GM19455 (cell line): ENCODE measurements around the gene PARVB.

Source experiments
- ATAC-seq: cut with Tn5 transposase; IDR thresholded peaks from one replicate; pipeline ENCODE4 v1.9.1; 2021; ENCODE audit not compliant: unreplicated experiment

Gene PARVB

DNA sequence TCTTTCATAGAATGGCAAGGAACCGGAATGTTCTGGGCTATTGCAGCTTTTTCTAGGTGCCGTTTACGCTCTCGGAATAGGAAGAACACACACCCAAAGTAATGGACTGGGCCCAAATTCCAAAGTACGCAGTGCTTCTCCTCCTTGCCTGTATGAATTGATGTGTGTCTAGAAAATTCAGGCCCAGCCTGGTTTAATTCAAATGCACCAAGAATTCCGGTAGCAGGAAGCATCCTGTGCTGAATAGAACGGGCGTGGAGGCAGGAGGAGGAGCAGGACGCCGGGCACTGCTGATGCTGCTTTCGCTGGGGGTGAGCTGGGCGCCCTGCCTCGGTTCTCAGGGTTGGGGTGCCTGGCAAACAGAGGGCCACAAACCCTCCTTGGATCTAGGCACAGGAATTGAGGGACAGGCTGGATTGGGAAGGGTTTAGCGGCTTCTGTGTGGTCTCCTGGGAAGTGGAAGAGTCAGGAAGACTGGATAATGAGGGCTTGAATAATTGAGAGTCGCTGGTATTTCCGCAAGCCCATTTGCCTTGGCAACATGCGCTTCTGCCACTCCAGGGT, 2.0 kb downstream of the PARVB start:
- no peak for ATAC-seq

DNA sequence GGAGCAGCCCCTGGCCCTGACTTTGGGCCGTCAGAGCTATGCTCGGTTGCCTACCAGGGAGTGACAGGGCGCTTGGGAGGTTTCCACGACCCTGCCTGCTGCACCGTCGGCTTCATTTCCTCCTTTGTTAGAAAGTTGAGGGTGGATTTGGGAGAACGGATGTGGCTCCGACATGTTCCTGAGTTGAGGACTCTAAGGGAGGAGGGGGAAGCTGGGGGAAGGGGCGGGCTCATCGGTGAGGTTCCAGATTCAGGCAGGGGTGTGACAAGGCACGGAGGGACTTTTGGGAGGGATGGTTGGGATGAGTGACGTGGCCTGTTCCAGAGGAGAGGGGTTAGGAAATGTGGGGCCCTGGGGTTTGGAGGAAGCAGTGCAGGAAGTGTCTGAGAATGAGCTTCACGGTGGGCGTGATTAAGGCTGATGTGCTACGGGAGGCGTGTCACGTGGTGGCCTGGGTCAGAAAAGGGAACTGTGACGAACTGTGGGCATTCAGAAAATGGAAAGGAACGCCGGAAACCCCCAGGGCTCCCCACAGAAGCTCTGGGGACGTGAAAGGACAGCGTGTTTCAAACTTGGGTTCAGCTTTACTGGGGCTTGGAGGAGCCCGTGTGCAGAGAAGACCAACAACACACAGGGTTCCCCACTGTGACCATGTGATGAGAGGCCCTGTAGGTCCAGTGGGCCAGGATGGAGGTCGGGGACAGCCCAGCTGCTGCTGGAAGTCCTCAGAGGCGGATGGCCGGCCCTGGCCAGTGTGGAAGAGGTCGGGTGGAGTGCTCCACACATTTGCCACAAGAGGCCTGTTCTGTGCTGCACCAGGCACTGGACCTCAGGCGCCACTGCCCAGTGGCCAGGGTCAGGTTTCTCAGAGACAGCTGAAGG, 2.8 kb downstream of the PARVB start:
- ATAC-seq: peak; percentile 50

DNA sequence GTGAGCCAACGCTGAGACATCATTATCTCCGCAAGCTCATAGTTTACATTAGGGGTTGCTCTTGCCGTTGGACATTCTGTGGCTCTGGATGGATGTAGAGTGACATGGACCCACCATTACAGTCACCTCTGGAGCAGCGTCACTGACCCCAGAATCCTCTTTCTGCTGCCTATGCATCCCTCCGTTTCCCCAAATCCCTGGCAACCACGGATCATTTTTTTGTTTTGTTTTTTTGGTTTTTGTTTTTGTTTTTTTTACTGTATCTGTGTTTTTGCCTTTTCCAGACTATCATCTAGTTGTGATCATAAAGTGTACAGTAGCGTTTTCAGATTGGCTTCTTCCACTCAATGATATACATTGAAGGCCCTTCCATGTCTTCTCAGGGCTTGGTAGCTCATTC, 4.0 kb downstream of the PARVB start:
- ATAC-seq: no peak

DNA sequence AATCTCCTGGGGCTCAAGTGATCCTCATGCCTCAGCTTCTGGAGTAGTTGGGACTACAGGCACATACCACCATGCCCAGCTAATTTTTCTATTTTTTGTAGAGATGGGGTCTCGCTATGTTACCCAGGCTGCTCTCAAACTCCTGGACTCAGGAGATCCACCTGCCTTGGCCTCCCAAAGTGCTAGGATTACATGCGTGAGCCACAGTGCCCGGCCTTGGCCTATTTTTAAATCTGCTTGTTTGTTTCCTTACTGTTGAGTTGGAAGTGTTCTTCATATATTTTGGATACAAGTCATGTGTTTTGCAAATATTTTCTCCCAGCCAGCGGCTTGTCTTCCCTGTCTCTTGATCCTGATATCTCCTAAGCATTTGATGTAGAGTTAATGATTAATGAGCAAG, 5.0 kb downstream of the PARVB start:
- no peak for ATAC-seq

DNA sequence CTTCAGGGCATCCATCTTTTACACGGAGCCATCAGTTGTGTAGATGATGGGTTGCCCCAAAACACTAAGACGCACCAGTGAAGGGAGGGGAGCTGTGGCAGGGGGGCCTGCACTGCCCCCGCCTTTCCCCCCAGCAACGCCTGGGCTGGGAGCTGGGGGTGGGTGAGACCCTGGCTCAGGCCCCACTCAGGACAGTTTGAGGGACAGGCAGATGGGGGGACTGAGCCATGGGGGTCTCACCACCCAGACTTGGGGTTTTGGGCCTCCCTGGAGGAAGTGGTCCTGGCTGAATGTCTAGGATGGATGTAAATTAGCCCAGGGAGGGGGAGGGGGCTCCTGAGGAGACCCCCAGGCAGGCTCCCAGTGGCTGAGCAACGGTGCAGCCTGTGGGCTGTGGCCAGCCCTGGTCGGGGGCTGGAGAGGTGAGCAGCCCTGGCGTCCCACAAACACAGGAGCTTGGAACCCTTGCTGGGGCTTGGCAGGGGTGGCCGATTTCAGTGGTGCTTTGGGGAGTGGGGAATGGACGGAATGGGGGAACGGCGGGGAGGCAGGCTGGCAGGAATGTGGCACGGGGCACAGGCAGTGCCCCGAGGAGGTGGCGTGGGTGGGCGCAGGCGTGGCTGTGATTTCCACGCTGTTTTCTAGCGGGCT, 6.1 kb downstream of the PARVB start:
- ATAC-seq: no peak

DNA sequence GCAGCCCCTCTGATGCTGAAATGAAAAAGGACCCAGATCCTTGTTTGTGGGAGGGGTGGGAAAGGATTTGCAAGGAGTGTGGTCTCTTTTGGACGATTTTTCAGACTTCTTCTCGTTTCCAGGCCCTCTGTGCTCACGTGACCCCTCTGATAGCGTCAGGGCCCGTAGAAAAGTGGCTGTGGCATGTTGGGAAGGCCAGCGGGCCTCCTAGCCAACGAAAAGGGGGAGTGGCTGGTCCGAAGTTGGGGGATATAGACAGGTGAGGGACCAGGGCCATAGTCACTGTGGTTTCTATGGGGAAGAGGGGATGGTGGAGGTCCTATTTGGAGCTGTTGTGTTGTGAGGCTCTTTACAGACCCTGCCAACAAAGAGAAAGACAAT, 6.6 kb downstream of the PARVB start:
- no peak for ATAC-seq

DNA sequence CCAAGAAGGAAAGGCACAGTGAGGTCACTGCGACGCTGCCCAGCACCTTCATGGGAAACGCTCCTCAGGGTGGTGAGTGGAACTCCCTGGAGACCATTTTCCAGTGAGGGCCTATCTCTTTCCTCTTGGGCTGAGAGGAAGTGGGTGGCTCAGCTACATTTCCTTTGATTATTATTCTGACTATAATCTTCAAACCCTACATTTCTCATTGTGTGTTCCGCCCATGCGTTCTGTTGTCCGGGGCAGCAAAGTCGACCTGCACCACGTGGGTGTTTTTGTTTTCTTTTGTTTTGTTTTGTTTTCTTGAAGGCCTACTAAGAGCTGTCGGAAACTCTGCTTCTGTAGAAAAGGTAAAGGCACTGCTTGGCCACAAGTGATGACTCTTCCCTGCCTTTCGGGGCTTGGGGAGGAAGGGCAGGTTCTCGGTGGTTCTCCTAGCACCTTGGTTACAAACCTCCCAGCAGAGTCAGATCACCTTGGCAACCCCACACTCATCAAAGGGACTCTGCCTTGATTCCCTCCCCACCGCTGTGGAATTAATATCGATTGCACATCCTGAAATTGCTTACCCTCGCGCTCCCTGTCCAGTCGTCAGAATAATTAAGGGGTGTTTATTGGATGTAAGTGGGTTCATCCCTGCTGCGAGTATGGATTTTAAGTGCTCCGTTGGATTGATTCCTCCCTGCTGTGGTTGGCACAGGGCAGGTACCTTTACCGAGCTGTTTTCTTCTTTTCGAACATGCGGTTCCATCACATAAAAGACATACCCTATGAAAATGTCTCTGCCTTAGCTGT, 7.3 kb downstream of the PARVB start:
- no peak for ATAC-seq

DNA sequence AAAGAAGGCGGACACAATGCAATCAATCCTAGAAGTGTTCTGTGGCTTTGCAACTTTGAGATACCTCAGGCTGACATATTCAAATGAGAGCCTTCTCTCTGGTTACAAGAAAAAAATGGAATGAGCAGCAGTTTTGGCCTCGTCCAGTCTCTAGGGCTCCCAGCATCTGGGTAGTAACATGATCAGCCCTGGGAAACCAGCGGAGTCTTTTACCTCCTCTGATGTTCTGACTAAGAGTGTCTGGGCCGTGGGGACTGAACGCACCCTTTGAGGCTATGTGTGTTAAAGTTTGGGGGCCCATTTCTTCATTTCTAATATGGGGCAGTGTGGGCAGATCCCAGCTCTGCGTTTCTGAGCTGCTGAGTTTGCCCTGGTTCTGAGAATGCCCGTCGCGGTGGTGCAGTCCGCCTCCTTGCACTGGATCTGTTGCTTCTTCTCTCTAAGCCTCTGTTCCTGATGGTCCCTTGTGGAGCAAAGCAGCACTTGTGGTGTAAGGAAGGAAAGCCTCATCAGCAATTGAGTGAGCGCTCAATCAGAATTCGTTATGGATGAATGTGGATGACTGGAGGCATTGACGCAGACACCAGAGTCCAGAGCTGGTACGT, 8.1 kb downstream of the PARVB start:
- no peak for ATAC-seq

DNA sequence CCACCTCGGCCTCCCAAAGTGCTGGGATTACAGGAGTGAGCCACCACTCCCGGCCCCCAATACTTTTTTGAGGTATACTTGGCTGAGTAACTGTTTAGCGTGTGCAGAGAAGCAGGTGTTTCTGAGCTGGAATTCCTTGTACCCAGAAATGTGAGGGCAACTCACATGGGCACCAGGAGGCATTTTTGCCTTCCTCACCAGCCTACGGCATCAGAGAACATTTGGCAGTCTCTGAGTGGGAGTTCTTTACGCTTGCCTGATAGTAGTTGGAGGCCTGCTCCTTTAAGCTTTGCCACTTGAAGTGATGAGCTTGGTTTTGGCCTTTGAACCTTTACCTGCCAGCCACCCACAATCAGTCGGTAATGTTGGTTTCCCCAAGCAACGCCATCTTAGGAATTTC, 9.2 kb downstream of the PARVB start:
- ATAC-seq: no peak

DNA sequence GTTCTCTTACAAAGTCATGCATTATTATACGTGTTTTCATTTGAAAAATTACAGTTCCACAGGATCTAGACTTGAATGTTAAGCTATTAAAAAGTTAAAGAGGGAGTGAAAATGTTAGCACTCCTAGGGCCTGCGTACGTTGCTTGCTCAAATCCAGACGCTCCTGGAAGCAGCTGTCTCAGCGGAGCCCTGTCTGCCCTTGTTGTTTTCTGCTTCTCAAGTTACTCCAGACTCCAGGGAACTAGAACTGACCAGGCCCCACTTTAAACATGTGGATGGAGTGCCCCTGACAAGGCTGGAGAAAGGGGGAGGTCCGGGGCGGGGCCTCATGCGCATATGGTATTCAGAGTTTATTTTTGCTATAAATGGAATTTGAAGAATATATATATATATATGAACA, 9.6 kb downstream of the PARVB start:
- no peak for ATAC-seq

DNA sequence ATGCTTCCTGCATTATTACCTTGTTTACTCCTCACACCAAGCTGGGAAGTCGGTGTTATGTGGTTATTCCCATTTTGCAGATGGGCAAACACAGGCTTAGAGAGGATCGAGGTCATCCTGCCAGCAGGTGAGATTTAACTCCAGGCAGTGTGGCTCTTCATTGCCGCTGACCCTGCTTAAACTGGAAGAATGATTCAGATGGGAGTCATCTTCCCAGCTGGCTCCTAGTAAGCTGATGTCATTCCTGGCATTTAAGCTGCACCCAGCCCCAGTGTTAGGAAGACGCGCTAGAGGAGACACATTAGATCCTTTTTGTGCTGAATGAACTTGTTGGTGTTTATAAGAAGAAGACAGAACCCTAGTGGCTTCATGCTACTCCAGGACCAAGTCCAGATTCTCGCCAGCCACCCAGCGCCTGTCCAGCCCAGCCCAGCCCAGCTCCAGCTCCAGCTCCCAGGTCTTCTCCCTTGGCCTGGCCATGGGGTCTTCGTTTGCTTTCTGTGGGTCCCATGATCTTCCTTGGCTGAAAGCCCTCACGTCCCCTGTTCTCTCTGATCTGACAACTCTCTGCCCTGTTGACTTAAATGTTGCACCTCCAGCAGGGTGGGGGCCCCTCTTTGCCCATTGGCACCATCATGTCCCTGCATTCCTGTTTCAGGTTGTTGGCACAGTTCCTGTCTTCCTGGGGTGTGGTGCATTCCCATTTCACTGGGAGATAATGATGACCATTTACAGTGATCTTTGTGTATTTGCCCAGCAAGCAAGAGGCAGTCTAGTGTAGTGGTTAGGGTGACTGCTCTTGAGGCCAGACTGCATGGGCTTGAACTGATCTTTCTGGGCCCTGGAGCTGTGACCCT, 13.6 kb downstream of the PARVB start:
- no peak for ATAC-seq

DNA sequence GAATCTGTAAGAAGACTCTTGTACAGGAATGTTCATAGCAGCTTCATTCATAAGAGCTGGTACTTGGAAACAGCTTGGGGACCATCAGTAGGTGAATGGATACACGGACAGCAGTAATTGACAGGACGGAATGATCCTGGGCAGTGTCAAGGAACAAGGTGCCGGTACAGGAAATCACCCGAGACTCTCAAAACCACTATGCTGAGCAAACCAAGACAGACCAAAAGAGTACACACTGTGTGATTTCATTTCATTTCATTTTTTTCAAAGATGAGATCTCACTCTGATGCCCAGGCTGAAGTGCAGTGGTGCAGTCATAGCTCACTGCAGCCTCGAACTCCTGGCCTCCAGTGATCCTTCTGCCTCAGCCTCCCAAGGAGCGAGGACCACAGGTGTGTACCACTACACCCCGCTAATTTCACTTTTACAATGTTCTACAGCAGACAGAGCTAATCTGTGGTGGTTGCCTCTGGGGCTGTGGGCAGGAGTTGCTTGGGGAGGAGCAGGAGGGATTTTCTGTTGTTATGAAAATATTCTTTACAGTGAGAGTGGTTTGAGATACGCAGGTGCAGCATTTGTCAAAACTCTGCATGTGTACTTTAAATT, 15.6 kb downstream of the PARVB start:
- no peak for ATAC-seq

DNA sequence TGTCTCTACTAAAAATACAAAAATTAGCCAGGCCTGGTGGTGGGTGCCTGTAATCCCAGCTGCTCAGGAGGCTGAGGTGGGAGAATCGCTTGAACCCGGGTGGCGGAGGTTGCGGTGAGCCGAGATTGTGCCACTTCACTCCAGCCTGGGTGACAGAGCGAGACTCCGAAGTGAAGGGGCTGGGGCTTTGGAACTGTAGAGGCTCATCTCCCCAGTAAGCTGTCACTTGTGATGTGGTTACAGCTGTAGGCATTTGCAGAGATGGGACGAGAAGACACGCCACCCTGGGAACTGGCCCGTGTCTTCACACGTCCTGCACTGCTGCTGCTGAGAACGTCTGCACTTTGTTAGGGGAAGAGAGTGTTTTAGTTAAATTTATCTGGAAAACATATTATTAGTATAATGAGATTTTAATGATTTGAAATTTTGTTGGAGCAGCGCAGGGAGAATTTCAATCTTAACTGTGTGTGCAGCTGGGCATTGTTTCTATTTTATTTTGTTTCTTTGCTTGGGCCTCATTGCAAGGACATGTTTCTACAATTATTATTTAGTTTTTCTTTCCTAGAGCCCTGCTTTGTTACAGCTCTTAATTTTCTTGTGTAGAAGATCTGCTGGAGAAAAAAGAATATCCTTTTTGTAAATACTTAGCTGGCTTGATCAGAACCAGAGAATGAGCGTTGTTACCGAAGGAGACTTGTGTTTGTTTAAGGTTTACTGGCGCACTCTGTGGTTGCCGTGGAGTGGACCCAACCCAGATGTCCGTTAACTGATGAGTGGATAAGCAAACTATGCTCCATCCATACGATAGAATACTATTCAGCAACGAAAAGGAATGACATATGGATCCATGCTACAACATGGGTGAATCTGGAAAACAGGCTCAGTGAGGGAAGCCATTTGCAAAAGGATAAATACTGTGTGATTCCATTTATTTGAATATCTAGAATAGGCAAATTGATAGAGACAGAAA, 18.4 kb downstream of the PARVB start:
- no peak for ATAC-seq

DNA sequence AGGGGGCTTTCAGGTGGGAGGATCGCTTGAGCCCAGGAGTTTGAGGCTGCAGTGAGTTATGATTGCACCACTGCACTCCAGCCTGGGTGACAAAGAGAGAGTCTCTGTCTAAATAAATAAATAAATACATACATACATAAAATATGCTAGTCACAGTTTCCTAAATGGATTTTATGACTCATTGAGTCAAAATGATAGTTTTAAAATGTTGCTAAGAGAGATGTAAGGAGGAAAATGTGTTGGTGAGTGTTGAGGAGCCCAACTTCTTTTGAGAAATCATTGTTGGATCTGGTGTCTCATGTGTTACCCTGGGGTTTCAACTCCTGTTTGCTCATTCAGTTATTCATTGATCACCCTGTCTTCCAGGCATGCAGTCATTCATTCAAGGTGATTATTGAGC, 21.0 kb downstream of the PARVB start:
- ATAC-seq: no peak

DNA sequence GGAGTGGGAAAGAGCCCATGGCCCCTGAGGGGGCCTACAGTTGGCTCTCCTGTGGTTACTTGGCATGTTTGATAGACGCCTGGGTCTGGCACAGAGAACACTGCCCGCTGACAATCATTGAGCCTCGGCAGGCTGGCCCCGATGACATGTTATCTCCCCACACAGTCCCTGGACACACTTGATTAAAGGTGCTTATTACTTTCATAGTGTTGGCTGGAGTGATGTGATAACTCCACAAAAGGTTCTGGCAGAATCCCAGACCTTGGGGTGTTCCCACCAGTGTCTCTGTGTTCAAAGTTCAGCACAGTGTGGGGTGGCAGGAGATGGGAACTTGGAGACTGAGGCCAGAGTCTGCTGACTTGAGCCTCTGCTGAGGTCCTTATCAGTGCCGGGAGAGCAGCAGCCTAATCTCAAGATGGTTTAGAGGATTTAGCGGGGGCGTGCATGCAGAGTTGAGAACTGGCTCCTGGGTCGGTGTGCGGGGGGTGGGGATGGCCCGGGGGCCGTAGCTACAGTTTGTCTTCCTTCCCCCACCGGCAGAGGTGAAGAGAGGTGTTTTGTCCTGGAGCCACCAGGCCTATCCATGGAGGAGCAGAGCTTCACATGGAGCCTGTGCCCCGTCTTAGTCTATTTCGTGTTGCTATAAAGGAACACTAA, 22.5 kb downstream of the PARVB start:
- ATAC-seq: no peak

DNA sequence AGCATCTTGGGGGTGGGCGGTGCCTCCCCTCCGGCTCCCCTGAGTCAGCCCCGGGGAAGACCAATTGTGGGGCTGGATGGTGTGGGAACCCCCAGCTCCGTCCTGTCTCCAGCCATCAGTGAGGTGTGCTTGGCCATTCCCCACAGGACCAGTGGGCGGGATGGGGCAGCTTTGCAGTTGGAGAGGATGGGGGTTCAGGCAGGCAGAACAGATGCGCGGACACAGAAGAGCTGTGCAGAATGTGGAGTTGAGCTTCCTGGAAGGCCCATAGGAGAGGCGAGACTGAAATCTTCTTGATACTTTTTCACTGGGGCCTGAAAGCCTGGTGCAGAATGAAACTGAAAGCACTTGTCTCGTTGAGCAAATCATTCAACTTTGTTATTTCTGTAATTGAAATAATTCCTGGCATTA, 23.8 kb downstream of the PARVB start:
- no peak for ATAC-seq

DNA sequence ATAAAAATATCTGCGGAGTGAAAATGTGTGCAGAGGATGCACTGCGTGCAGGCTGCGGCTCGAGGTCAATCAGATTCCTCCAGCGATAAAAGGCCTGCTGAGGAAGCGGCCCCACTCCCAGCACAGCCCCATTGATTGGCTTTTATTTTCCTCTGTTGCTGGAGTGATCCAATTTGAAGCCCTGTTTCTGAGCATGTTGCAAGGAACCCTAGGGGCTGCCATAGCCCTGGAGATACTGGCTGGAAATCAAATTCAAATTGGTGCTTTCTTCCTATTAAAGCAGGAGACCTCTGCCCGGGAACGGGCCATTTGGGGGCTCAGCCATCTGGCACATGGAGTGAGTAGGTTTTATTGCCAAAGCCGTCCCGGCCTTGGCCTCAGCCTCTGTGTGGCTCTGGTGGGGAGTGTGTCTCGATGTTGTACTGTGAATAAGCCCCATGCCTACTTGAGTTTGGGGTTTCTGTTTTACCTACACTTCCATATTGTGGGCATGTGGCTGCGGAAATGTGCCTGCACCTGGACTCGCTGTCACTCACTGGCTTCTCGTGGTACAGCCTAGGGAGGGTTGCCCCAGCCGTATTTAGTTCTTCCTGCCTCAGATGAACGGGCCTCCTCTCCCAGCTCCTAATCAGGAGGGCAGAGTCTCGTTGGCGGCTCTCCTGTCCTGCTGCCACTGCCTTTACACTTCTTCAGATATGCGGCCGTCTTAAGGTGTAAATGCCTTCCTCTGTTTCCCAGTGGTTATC, 25.6 kb downstream of the PARVB start:
- no peak for ATAC-seq
